K562 (cell line): ENCODE data around the gene LRCH1. TPM values are rescaled to one million over a fixed set of nuclear protein-coding genes. Genes with fewer than 3 reads are reported as not detected.

Experiments
- ATAC-seq: fragments of 200-7000 bp; cut with Tn5 transposase; 3 replicates; pipeline ENCODE4 v1.9.1; 2020; ENCODE audit warnings: moderate library complexity
- BruUV-seq: library from RNA; stranded (reverse); fragments of 400-500 nt; replicated peaks from 2 replicates; lab custom pipeline; 2021; lab: Mats Ljungman, UMichigan
- CTCF ChIA-PET: fragments of 300-600 bp; formaldehyde crosslinking; extraction: SDS; loops from one replicate; lab custom pipeline; 2021; ENCODE audit warnings: low intra/inter-chr PET ratio; lab: Yijun Ruan, JAX
- POLR2A ChIA-PET: fragments of 300-600, 350-650 bp; sonication (Branson Sonifier 250); formaldehyde crosslinking; extraction: SDS; loops from one replicate; lab custom pipeline; 2021; ENCODE audit warnings: antibody characterized with exemption, inconsistent platforms; lab: Yijun Ruan, JAX
- DNase-seq, 4 experiments: peaks; one replicate each; pipeline versions ENCODE4 v3.0.0 to v3.0.0-alpha.2; 2011 to 2018; ENCODE audit warnings: low spot score in 3 of 4, mixed read lengths in 3 of 4; ENCODE audit errors: extremely low read depth in 1 of 4
- FAIRE-seq: peaks from 2 replicates; lab custom pipeline; 2011; peaks lifted over from hg19 to GRCh38; lab: Jason Lieb, UNC
- H2AFZ ChIP-seq: 2 replicates; pipeline ENCODE4 v1.6.0; 2011; ENCODE audit warnings: low read depth, low read length, control low read depth, inconsistent platforms
- H3K27ac ChIP-seq: fragments of 200-600 bp; 3 replicates; pipeline ENCODE4 v1.8.0; 2011; ENCODE audit warnings: low read depth, mild to moderate bottlenecking, control low read depth, inconsistent platforms, low read length, moderate library complexity, mixed read lengths; ENCODE audit errors: extremely low read depth
- H3K27me3 ChIP-seq, 2 experiments: fragments of 300-600 bp in 1 of 2; 2 replicates in 1 of 2; 3 replicates in 1 of 2; pipeline versions ENCODE4 v1.6.0 to v1.8.0; 2011; ENCODE audit warnings: inconsistent platforms in 2 of 2, low read length in 2 of 2, mild to moderate bottlenecking in 1 of 2, mixed read lengths in 1 of 2, moderate library complexity in 1 of 2; ENCODE audit not compliant: control insufficient read depth in 2 of 2, insufficient read depth in 2 of 2
- H3K36me3 ChIP-seq: fragments of 300-600 bp; 3 replicates; pipeline ENCODE4 v1.8.0; 2011; ENCODE audit warnings: mild to moderate bottlenecking, low read length, inconsistent platforms; ENCODE audit not compliant: control insufficient read depth, insufficient read depth
- H3K4me1 ChIP-seq, 2 experiments: fragments of 200-600 bp in 1 of 2; replicated peaks in 1 of 2; 2 replicates in 1 of 2; 3 replicates in 1 of 2; pipeline versions ENCODE4 v1.5.1 to v1.8.0; 2011; ENCODE audit warnings: inconsistent platforms in 2 of 2, low read length in 2 of 2, mild to moderate bottlenecking in 1 of 2, mixed read lengths in 1 of 2, moderate library complexity in 1 of 2; ENCODE audit not compliant: control insufficient read depth in 2 of 2, insufficient read depth in 2 of 2
- H3K4me2 ChIP-seq: 2 replicates; pipeline ENCODE4 v1.6.1; 2011; ENCODE audit warnings: low read length, control low read depth, inconsistent platforms, mixed read lengths; ENCODE audit not compliant: insufficient read depth
- H3K4me3 ChIP-seq: fragments of 200-600 bp; sonication (generic), shearing (Covaris generic); 2 replicates; pipeline ENCODE4 v1.5.1; 2016; ENCODE audit warnings: control low read depth, inconsistent platforms
- H3K79me2 ChIP-seq: fragments of 200-600 bp; 3 replicates; pipeline ENCODE4 v1.8.0; 2011; ENCODE audit warnings: low read length, inconsistent platforms; ENCODE audit not compliant: control insufficient read depth, insufficient read depth
- H3K9ac ChIP-seq, 2 experiments: 2 replicates each; pipeline versions ENCODE4 v1.6.0 to v1.6.1; 2011; ENCODE audit warnings: low read depth in 2 of 2, low read length in 2 of 2, control low read depth in 1 of 2, inconsistent platforms in 1 of 2, mild to moderate bottlenecking in 1 of 2, mixed read lengths in 1 of 2; ENCODE audit not compliant: insufficient read depth in 1 of 2
- H3K9me1 ChIP-seq: one replicate; pipeline ENCODE4 v1.6.0; 2011; ENCODE audit warnings: inconsistent platforms, mild to moderate bottlenecking, low read length, moderate library complexity; ENCODE audit not compliant: control insufficient read depth, insufficient read depth
- H3K9me3 ChIP-seq: replicated peaks from 2 replicates; pipeline ENCODE4 v1.5.1; 2011; ENCODE audit warnings: low read depth, low read length, inconsistent platforms; ENCODE audit not compliant: control insufficient read depth, insufficient read depth
- H4K20me1 ChIP-seq: replicated peaks from 2 replicates; pipeline ENCODE4 v1.6.1; 2011; ENCODE audit warnings: low read length, inconsistent platforms, mixed read lengths; ENCODE audit not compliant: control insufficient read depth, insufficient read depth
- ELF4 ChIP-seq: fragments of 450-650 bp; formaldehyde crosslinking; IDR thresholded peaks from 2 replicates; pipeline ENCODE4 v1.4.0; 2022; ENCODE audit warnings: missing genetic modification characterization
- USF2 ChIP-seq: sonication (generic); formaldehyde crosslinking; IDR thresholded peaks from 2 replicates; pipeline ENCODE4 v1.5.0; 2020; ENCODE audit warnings: missing genetic modification reagents
- ZNF699 ChIP-seq: fragments of 250-450 bp; sonication (Bioruptor Pico); IDR thresholded peaks from 2 replicates; pipeline ENCODE4 v1.8.0; 2021; ENCODE audit warnings: mild to moderate bottlenecking, moderate library complexity; ENCODE audit not compliant: insufficient replicate concordance
- WGBS: fragments of 100-300 bp; shearing (Covaris generic); methylation state at CpG from one replicate; pipeline ENCODE4 v1.1.6; 2016; ENCODE audit warnings: low coverage, mixed read lengths; ENCODE audit not compliant: insufficient coverage; ENCODE audit errors: missing lambda C conversion rate; 5-methylcytosine and 5-hydroxymethylcytosine counted together
- in situ Hi-C: fragments of 300-500 bp; cut with MboI; formaldehyde crosslinking; loops from 4 replicates; pipeline ENCODE4 v1.15.0; 2018; ENCODE audit warnings: inconsistent platforms, mixed read lengths
- intact Hi-C: fragments of 100-400 bp; cut with micrococcal nuclease; formaldehyde crosslinking; loops from 2 replicates; pipeline ENCODE4 v1.14.2; 2022
- polyA plus RNA-seq, 8 experiments: library from polyadenylated mRNA; depleted of rRNA in 4 of 8; stranded (reverse) in 5 of 8; unstranded in 3 of 8; fragments of >200 nt; fragmentation: Nextera tagmentation in 2 of 8; fragmentation: Illumina TruSeq in 1 of 8; extraction: Ambion mirVana in 2 of 8; extraction: Trizol in 1 of 8; gene quantifications; 2 replicates each; pipeline versions ENCODE4 v1.2.1 to v1.2.3, GENCODE V29; 2011 to 2014; ENCODE audit warnings: inconsistent platforms in 1 of 8, missing spikeins in 1 of 8
- total RNA-seq, 7 experiments: library from RNA; depleted of rRNA in 6 of 7; stranded (reverse); fragments of >200 nt in 6 of 7; fragmentation: Illumina TruSeq in 2 of 7; extraction: Trizol in 2 of 7; gene quantifications; 2 replicates each; pipeline versions ENCODE4 v1.2.1 to v1.2.3, GENCODE V29; 2011 to 2021; ENCODE audit warnings: low replicate concordance in 1 of 7

Gene LRCH1
- total and polyA plus RNA-seq, 9 of the 15 experiments (the other 6 are each of a cell fraction or from before 2014, with no cell fraction given): 1.1 to 6.8 (median 3.7) TPM

DNA sequence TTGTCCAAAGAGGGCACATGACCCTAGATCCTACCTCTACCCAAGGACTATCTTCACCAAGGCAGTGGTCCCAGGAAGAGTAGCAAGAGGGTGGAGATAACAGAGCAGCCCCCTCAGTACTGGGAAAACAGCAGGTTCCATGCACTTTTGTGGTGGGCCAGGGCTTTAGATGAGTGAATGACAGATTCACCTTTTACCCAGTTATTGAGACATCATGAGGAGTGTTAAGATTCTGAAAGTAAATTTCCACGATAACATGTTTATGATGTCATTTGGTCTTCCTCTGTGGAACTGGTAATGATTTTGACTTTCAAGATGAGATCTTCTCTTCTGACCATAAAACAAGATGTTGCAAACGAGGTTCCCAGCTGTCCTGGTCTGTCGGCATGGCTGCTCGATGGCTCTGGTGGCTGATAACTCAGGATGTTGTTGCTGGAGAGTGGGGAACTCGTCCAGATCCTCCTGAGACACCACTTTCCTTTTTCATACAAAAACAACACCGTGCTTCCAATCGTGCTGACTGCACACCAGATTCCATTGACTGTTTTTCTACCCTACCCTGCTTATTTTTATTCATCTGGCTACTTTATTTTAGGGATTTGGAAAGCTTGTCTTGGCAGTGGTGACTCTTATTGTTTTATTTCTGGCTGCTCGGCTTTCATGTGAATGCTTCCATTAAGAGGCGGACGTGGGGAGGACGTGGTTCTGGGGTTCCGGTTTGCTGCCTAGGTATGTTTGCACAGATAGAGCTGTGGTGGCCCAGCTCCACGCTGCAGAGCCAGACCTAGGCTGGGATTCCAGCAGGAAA lies 88.5 kb downstream of the LRCH1 start:
- Histone ChIP-seq H3K36me3 (no peaks in the 10 kb centered on the region), H3K4me1 (peaks cover 0 to 10% of the 10 kb centered on the region in 2 experiments; a peak in 4 of 5 replicates), H3K4me2 (no peak overlapping the region; the same call in 1 of the 2 replicates), H3K4me3 (no peak overlapping the region), H3K27me3 (no peaks in the 10 kb centered on the region), H4K20me1 (peaks cover 26% of the 10 kb centered on the region), H3K79me2 (peaks cover 8% of the 10 kb centered on the region; the same call in 2 of the 3 replicates), H3K9ac (no peak overlapping the region), H2AFZ (no peak overlapping the region), H3K9me3 (no peaks in the 10 kb centered on the region), H3K27ac (no peak overlapping the region), H3K9me1 (no peaks in the 10 kb centered on the region)
- ATAC-seq: no peak
- 33% methylated on average over 12 of the region's 13 CpGs for WGBS
- DNase-seq: no peak
- TF ChIP-seq ZNF699 (CRISPR knock-in tag) (no peak), ELF4 (CRISPR knock-in tag) (no peak), USF2 (no peak)
- POLR2A ChIA-PET: interaction anchor here (1.1 kb wide), 1 partner anchor 12 kb away, joined by 3 read pairs; no protein-coding TSS in a partner anchor
- intact Hi-C loops (loop anchor here (5.0 kb wide), 1 partner anchor 89 kb away; the partner anchor contains the start of gene LRCH1), in situ Hi-C loops (no loop called here)
- CTCF ChIA-PET: no interaction called here
- FAIRE-seq: no peak
- BruUV-seq: no TSS peak
